Endodermal cell (in vitro differentiated cells): Measurements from ENCODE around the gene OARD1. TPM values are rescaled to one million over a fixed set of nuclear protein-coding genes. Genes with fewer than 3 reads are reported as not detected.
A peak's percentile ranks its signal among the peaks of the same experiment; 100 is the strongest.

Source experiments
- DNase-seq: peaks from one replicate; pipeline ENCODE4 v3.0.0-alpha.2; 2017
- H3K27ac ChIP-seq: 2 replicates; pipeline ENCODE4 v1.5.1; 2013; ENCODE audit warnings: mild to moderate bottlenecking, low read depth, low read length, moderate library complexity
- H3K27me3 ChIP-seq: 2 replicates; pipeline ENCODE4 v1.6.1; 2013; ENCODE audit warnings: mild to moderate bottlenecking, low read length, moderate library complexity; ENCODE audit not compliant: insufficient read depth, control insufficient read depth, poor library complexity, severe bottlenecking
- H3K36me3 ChIP-seq: 2 replicates; pipeline ENCODE4 v1.7.0; 2013; ENCODE audit warnings: mild to moderate bottlenecking, low read length, moderate library complexity; ENCODE audit not compliant: control insufficient read depth, insufficient read depth
- H3K4me1 ChIP-seq: one replicate; pipeline ENCODE4 v1.7.0; 2013; ENCODE audit warnings: low read length; ENCODE audit not compliant: control insufficient read depth, insufficient read depth
- H3K4me3 ChIP-seq: 2 replicates; pipeline ENCODE4 v1.5.1; 2013; ENCODE audit warnings: mild to moderate bottlenecking, low read length, moderate library complexity
- H3K9ac ChIP-seq: 2 replicates; pipeline ENCODE4 v1.6.1; 2013; ENCODE audit warnings: mild to moderate bottlenecking, low read length, moderate library complexity; ENCODE audit not compliant: poor library complexity, severe bottlenecking; ENCODE audit errors: extremely low read depth
- H3K9me3 ChIP-seq: 2 replicates; pipeline ENCODE4 v1.6.1; 2013; ENCODE audit warnings: mild to moderate bottlenecking, low read length, moderate library complexity; ENCODE audit not compliant: control insufficient read depth
- H3K27ac Mint-ChIP-seq: 2 replicates; pipeline ENCODE4 v1.8.0; 2020; ENCODE audit warnings: mixed read lengths
- H3K27me3 Mint-ChIP-seq: 2 replicates; pipeline ENCODE4 v1.8.0; 2021; ENCODE audit warnings: mild to moderate bottlenecking, mixed read lengths; ENCODE audit not compliant: insufficient read depth
- H3K36me3 Mint-ChIP-seq: 2 replicates; pipeline ENCODE4 v1.8.0; 2020; ENCODE audit warnings: low read depth, mixed read lengths
- H3K4me1 Mint-ChIP-seq: 2 replicates; pipeline ENCODE4 v1.8.0; 2020; ENCODE audit warnings: mixed read lengths
- H3K4me3 Mint-ChIP-seq: 2 replicates; pipeline ENCODE4 v1.8.0; 2020; ENCODE audit warnings: mild to moderate bottlenecking, moderate library complexity, mixed read lengths
- H3K9me3 Mint-ChIP-seq: 2 replicates; pipeline ENCODE4 v1.8.0; 2020; ENCODE audit warnings: mild to moderate bottlenecking, mixed read lengths
- CTCF ChIP-seq: fragments of 200-600 bp; sonication (generic); conservative IDR thresholded peaks from 2 replicates; pipeline ENCODE4 v1.5.0; 2021; ENCODE audit warnings: antibody characterized with exemption, mild to moderate bottlenecking
- WGBS, 2 experiments: methylation state at CpG; one replicate each; pipeline versions ENCODE4 v1.1.5 to v1.1.7; 2013; ENCODE audit warnings: missing lambda C conversion rate in 2 of 2, mixed read lengths in 1 of 2; ENCODE audit not compliant: insufficient coverage in 1 of 2, insufficient read length in 1 of 2; 5-methylcytosine and 5-hydroxymethylcytosine counted together
- total RNA-seq, 2 donors: library from RNA; stranded (reverse); fragmentation: NEBNext Ultra II Directional in 1 of 2; extraction: Animal tissue kit (Norgen Biotek cat#: 25700) in 1 of 2; gene quantifications; 2 replicates in 1 of 2; 3 replicates in 1 of 2; pipeline ENCODE4 v1.2.1, GENCODE V29; 2021

OARD1 gene
- total RNA-seq, 2 donors from 2014 or later: 33.8 to 40.7 TPM

- H3K9me3 ChIP-seq: no peaks in the 10 kb centered on the region
- H3K36me3 ChIP-seq: no peaks in the 10 kb centered on the region
- TF ChIP-seq CTCF: no peak
- H3K27me3 ChIP-seq: no peaks in the 10 kb centered on the region
- H3K4me1 ChIP-seq: peaks cover 5% of the 10 kb centered on the region
- Mint-ChIP-seq H3K36me3 (no peaks in the 10 kb centered on the region), H3K4me3 (peak overlapping the region; percentile 11), H3K27ac (peak overlapping the region; percentile 57), H3K27me3 (no peaks in the 10 kb centered on the region), H3K4me1 (peaks cover 38% of the 10 kb centered on the region), H3K9me3 (no peaks in the 10 kb centered on the region)
- H3K4me3 ChIP-seq: no peak overlapping the region
- H3K9ac ChIP-seq: no peak overlapping the region
- 60 to 78% methylated on average over 3 to 6 of the region's 6 CpGs for WGBS, 2 experiments
- no peak for DNase-seq
- H3K27ac ChIP-seq: no peak overlapping the region
Measured at GRCh38 chr6:41040101-41040939, 31.8 kb downstream of the OARD1 start.

DNA sequence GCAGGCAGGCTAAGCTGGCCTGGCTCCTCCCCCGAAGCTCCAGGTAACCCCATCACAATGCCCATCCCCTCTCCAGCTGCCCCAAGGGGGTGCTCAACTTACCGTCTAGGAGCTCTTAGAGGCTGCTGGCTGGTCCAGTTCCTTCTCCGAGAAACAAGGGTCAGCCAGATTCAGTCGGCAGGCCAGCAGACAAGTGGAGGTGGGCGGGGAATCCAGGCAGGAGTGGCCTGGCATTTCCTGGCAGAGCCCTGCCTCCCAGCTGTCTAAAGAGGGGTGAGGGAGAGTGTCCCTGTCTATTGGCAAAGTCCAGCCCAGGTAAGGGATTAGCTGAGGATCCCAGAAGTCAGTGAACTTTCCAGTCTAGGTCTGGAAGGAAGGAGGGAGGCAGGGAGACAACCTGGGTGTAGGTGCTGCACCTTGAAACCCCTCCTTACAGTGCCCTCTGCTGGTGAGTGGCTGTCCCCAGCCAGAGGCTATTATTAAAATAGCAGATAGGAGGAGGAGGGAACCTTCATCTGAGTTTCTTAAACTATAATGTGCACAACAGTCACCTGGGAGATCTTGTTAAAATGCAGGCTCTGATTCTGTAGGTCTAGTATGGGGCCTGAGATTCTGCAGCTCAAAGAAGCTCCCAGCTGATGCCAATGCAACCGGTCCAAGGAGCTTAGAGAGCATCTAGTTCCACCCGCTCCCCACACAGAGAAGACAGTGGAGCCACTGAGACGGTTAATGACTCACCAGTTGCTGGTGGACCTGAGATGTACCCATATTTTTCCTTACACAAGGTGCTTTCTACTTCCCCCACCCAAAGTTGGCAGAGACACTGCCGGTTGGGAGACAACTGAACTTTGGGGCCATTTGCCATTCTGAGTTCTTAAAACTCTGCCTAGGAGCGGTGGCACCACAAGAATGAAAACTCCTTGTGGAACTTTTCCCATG is 32.8 kb downstream of the OARD1 start, which contains the start of gene UNC5CL:
UNC5CL (minus strand) TSS at position 162 of the 939 bp plus-strand sequence. CDS start 4,147 bp downstream, outside the sequence.
- no peak within 1 kb of the TSS for H3K27ac ChIP-seq
- H3K4me3 ChIP-seq: no peak within 1 kb of the TSS
- peaks cover 38% of the 10 kb centered on the region for H3K4me1 Mint-ChIP-seq
- no peak within 1 kb of the TSS for H3K4me3 Mint-ChIP-seq
- H3K27ac Mint-ChIP-seq: no peak within 1 kb of the TSS
- H3K9me3 Mint-ChIP-seq: no peaks in the 10 kb centered on the region
- no peak within 1 kb of the TSS for H3K9ac ChIP-seq
- 86 to 94% methylated on average over 3 to 10 of the region's 10 CpGs for WGBS, 2 experiments
- H3K36me3 Mint-ChIP-seq: no peaks in the 10 kb centered on the region
- no peaks in the 10 kb centered on the region for H3K9me3 ChIP-seq
- peaks cover 5% of the 10 kb centered on the region for H3K4me1 ChIP-seq
- peak; percentile 91 for DNase-seq
- H3K27me3 Mint-ChIP-seq: peaks cover under 1% of the 10 kb centered on the region
- TF ChIP-seq CTCF: peak; percentile 96
- H3K27me3 ChIP-seq: no peaks in the 10 kb centered on the region
- no peaks in the 10 kb centered on the region for H3K36me3 ChIP-seq

- no peaks in the 10 kb centered on the region for H3K36me3 ChIP-seq
- Mint-ChIP-seq H3K27ac (no peak overlapping the region), H3K27me3 (peaks cover 2% of the 10 kb centered on the region), H3K4me1 (peaks cover 38% of the 10 kb centered on the region), H3K4me3 (no peak overlapping the region), H3K36me3 (no peaks in the 10 kb centered on the region), H3K9me3 (no peaks in the 10 kb centered on the region)
- WGBS, 2 experiments: 92% methylated on average over 3 of the region's 3 CpGs; no CpG with 5 or more reads in 1 of the 2 experiments
- peaks cover 5% of the 10 kb centered on the region for H3K4me1 ChIP-seq
- H3K27me3 ChIP-seq: no peaks in the 10 kb centered on the region
- H3K9ac ChIP-seq: no peak overlapping the region
- no peaks in the 10 kb centered on the region for H3K9me3 ChIP-seq
- no peak for TF ChIP-seq CTCF
- no peak overlapping the region for H3K4me3 ChIP-seq
- no peak overlapping the region for H3K27ac ChIP-seq
- DNase-seq: no peak
Measured at GRCh38 chr6:41038205-41038604, 34.0 kb downstream of the OARD1 start.
